Mesendoderm (in vitro differentiated cells): Measurements from ENCODE around the gene ARRDC5.

Experiments
- DNase-seq: peaks from one replicate; pipeline ENCODE4 v3.0.0; 2013
- H2AK5ac ChIP-seq: 2 replicates; pipeline ENCODE4 v1.6.1; 2013; ENCODE audit warnings: low read length, inconsistent platforms
- H2BK120ac ChIP-seq: 2 replicates; pipeline ENCODE4 v1.6.1; 2013; ENCODE audit warnings: low read depth, mild to moderate bottlenecking, low read length, moderate library complexity, mixed read lengths
- H2BK15ac ChIP-seq: replicated peaks from 2 replicates; pipeline ENCODE4 v1.6.1; 2013; ENCODE audit warnings: low read depth, mild to moderate bottlenecking, moderate library complexity
- H2BK5ac ChIP-seq: 2 replicates; pipeline ENCODE4 v1.6.1; 2013; ENCODE audit warnings: low read length, inconsistent platforms
- H3K18ac ChIP-seq: 2 replicates; pipeline ENCODE4 v1.6.1; 2013; ENCODE audit warnings: mild to moderate bottlenecking, low read length, mixed read lengths
- H3K23ac ChIP-seq: one replicate; pipeline ENCODE4 v1.6.1; 2013; ENCODE audit warnings: low read length
- H3K27ac ChIP-seq: 2 replicates; pipeline ENCODE4 v1.5.1; 2013; ENCODE audit warnings: low read depth, mild to moderate bottlenecking, inconsistent platforms, low read length, moderate library complexity
- H3K27me3 ChIP-seq: 2 replicates; pipeline ENCODE4 v1.6.1; 2013; ENCODE audit warnings: low read length, control low read depth, mild to moderate bottlenecking, inconsistent platforms; ENCODE audit not compliant: insufficient read depth, poor library complexity
- H3K36me3 ChIP-seq: 2 replicates; pipeline ENCODE4 v1.6.1; 2013; ENCODE audit warnings: low read length, inconsistent platforms; ENCODE audit not compliant: control insufficient read depth, insufficient read depth
- H3K4ac ChIP-seq: one replicate; pipeline ENCODE4 v1.6.1; 2013; ENCODE audit warnings: low read depth, mild to moderate bottlenecking, low read length, moderate library complexity
- H3K4me1 ChIP-seq: 2 replicates; pipeline ENCODE4 v1.6.1; 2013; ENCODE audit warnings: low read depth, low read length, inconsistent platforms; ENCODE audit not compliant: control insufficient read depth
- H3K4me2 ChIP-seq: 2 replicates; pipeline ENCODE4 v1.6.1; 2013; ENCODE audit warnings: low read length
- H3K4me3 ChIP-seq: 2 replicates; pipeline ENCODE4 v1.5.1; 2013; ENCODE audit warnings: mild to moderate bottlenecking, low read length
- H3K56ac ChIP-seq: one replicate; pipeline ENCODE4 v1.6.1; 2013; ENCODE audit warnings: low read length
- H3K79me1 ChIP-seq: 2 replicates; pipeline ENCODE4 v1.6.1; 2013; ENCODE audit warnings: low read length, inconsistent platforms
- H3K79me2 ChIP-seq: 2 replicates; pipeline ENCODE4 v1.6.1; 2013; ENCODE audit warnings: mild to moderate bottlenecking, low read length; ENCODE audit not compliant: control insufficient read depth, insufficient read depth
- H3K9ac ChIP-seq: 2 replicates; pipeline ENCODE4 v1.6.1; 2013; ENCODE audit warnings: low read length, inconsistent platforms
- H4K5ac ChIP-seq: one replicate; pipeline ENCODE4 v1.6.1; 2013; ENCODE audit warnings: low read length
- H4K8ac ChIP-seq: one replicate; pipeline ENCODE4 v1.6.1; 2013; ENCODE audit warnings: low read depth, mild to moderate bottlenecking, control low read depth, low read length, moderate library complexity
- WGBS: extraction: QIAGEN DNeasy Blood & Tissue Kit; methylation state at CpG from one replicate; pipeline ENCODE4 v1.1.7; 2013; ENCODE audit warnings: low lambda C conversion rate, missing lambda C conversion rate; ENCODE audit not compliant: insufficient coverage; ENCODE audit errors: extremely low coverage; 5-methylcytosine and 5-hydroxymethylcytosine counted together

ARRDC5 gene

DNA sequence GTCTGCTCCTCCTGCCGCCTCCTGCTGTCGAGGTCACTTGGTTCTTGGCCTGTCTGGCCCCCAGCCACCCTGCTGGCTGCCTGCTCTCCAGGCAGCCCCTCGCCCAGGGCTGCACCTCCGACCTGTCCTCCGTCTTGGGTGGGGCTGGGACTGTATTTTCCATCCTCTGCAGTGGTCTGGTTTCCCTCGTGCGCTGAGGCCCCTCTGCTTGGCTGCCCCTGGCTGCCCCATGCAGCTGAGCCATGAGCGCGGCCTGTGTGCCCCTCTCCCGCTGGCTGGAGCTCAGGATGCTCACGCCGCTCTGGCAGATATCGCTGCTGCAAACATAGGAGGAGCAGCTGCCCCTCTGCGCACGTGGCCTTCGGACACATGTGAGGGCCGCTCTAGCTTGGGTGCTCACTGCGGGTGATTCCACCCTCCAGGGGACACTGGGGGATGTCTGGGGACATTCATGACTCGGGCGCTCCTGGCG lies 20.6 kb upstream of the ARRDC5 start:
- Histone ChIP-seq H3K79me2 (peaks cover 40% of the 10 kb centered on the region), H3K4me3 (no peak overlapping the region), H3K9ac (no peak overlapping the region), H2AK5ac (no peak overlapping the region), H4K8ac (no peak overlapping the region), H3K27me3 (no peaks in the 10 kb centered on the region), H3K23ac (no peak overlapping the region), H3K4me2 (no peak overlapping the region), H3K36me3 (peaks cover 3% of the 10 kb centered on the region), H4K5ac (no peak overlapping the region), H3K79me1 (peaks cover 4% of the 10 kb centered on the region), H2BK120ac (no peak overlapping the region), H3K18ac (no peak overlapping the region), H3K27ac (no peak overlapping the region), H3K4me1 (no peaks in the 10 kb centered on the region), H2BK15ac (no peak overlapping the region), H3K56ac (no peak overlapping the region), H3K4ac (no peak overlapping the region), H2BK5ac (no peak overlapping the region)
- no CpG with 5 or more reads among the region's 21 CpGs for WGBS
- DNase-seq = no peak

DNA sequence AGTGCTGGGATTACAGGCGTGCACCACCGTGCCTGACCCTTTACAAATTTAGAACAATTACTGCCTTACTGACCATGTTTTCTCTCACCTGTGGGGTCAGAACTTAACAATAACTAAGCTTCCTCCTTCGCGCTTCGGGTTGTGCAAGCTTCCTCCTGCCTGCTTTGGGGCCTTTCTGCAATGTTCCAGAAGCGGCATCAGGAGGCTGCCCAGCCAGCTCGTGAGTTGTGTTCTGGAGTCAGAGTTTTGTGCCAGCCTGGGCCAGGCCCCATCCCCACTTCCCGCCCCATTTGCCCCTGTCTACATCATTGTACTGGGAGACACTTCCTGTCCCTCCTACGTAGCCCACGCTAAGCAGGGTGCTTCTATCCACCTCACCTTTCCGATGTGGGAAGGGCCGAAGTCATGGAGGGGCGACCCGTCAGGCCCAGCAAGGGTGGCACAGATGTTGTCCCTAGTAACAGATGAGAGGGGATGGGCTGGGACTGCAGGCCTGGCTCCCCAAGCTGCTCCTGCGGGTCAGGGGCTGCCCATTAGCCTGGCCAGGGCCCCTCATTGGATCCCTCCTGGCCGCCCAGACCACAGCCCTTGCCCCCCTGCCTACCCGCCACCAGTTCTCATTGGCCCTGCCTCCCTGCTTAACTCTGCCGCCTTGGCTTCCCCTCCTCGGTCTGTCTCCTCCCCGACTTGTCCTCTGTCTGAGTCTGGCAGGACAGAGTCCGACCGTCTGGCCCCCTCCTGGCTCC lies 20.0 kb upstream of the ARRDC5 start:
- no peak for DNase-seq
- Histone ChIP-seq H3K27ac (no peak overlapping the region), H3K9ac (no peak overlapping the region), H4K8ac (no peak overlapping the region), H3K79me2 (peaks cover 39% of the 10 kb centered on the region), H2BK15ac (no peak overlapping the region), H4K5ac (no peak overlapping the region), H3K36me3 (peaks cover 3% of the 10 kb centered on the region), H3K4me2 (no peak overlapping the region), H3K27me3 (no peaks in the 10 kb centered on the region), H3K56ac (no peak overlapping the region), H3K4me1 (no peaks in the 10 kb centered on the region), H3K4me3 (no peak overlapping the region), H3K4ac (no peak overlapping the region), H2BK5ac (no peak overlapping the region), H2AK5ac (no peak overlapping the region), H3K23ac (no peak overlapping the region), H3K79me1 (peaks cover 3% of the 10 kb centered on the region), H2BK120ac (no peak overlapping the region), H3K18ac (no peak overlapping the region)
- WGBS = no CpG with 5 or more reads among the region's 22 CpGs

DNA sequence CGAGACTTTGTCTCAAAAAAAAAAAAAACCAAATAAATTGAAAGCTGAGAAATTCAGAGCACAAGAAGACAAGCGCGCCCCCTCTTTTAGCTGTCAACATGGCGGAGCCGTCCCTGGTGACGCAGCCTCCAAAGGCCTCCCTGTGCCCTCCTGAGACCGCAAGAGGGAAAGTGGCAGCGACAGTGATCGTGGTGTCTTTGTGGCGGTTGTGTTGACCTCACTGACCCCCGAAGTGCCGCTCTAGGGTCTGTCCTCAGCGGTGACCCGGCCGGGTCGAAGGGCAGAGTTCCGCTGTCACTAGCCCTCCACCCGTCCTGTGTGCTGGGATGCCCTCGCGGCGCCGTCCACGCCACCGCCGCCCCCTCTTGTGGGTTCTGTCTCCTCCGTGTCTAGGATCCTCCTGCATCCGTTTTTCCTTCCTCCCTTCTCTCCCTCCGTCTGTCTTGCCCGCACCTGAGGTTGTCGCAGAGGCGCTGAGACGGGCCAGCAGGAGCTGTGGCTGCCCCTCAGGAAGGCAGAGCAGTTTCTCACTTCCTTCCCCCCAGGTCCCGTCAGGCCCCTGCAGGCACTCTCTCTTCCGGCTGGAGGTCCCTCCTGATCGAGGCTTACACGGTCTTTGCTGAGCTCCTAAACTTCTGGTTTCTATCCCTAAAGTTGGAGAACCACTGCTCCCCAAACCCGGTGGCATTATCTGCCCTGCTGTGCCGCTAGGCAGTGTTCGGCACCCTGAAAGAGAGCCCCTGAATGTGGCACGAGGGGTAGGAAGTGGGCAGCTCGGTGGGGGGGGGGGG lies 13.8 kb upstream of the ARRDC5 start:
- no peak for DNase-seq
- Histone ChIP-seq H3K4me3 (no peak overlapping the region), H3K4ac (no peak overlapping the region), H3K79me2 (peaks cover 55% of the 10 kb centered on the region), H3K23ac (no peak overlapping the region), H3K9ac (no peak overlapping the region), H2AK5ac (no peak overlapping the region), H3K4me1 (no peaks in the 10 kb centered on the region), H3K18ac (no peak overlapping the region), H3K79me1 (peaks cover 20% of the 10 kb centered on the region), H3K27me3 (no peaks in the 10 kb centered on the region), H4K8ac (no peak overlapping the region), H2BK15ac (no peak overlapping the region), H4K5ac (no peak overlapping the region), H3K56ac (no peak overlapping the region), H3K36me3 (peaks cover 6% of the 10 kb centered on the region), H3K4me2 (no peak overlapping the region), H2BK5ac (no peak overlapping the region), H2BK120ac (no peak overlapping the region), H3K27ac (no peak overlapping the region)
- WGBS = no CpG with 5 or more reads among the region's 41 CpGs

DNA sequence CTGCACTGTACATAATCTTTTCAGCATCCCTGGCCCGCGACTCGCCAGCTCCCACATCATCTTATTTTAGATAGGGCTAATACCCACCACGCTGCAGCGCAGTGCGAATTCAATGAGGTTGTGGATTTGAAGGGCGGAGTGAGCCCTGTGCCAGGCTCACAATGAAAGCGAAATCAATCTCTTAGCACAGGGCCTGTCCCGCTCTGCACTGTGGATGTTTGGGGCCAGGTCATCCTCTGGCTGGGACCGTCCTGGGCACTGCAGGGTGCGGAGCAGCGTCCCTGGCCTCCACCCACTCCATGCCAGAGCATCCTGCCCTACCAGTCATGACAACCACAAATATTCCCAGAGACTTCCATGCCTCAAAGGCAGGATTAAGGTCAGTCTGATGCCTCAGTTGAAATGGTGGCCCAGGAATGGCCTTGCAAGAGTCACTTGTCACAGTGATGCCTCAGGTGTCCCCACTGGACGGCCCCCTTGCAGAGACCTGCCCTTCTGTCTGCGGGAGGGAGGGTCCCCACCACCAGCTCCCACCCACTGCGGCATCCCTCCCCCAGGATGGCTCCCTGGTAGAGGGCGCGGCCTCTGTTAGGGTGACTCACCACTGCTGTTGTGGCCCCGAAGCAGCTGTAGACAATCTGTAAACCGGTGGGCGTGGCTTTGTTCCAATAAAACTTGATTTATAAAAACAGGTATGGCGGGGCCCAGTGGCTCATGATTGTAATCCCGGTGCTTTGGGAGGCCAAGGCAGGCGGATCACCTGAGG lies 12.2 kb upstream of the ARRDC5 start:
- H2AK5ac ChIP-seq = no peak overlapping the region
- H3K9ac ChIP-seq = no peak overlapping the region
- no peak overlapping the region for H3K23ac ChIP-seq
- H3K27ac ChIP-seq = no peak overlapping the region
- no peak overlapping the region for H2BK15ac ChIP-seq
- H3K36me3 ChIP-seq = peaks cover 4% of the 10 kb centered on the region
- H3K79me2 ChIP-seq = peaks cover 64% of the 10 kb centered on the region
- H3K4me1 ChIP-seq = no peaks in the 10 kb centered on the region
- no peaks in the 10 kb centered on the region for H3K27me3 ChIP-seq
- H3K56ac ChIP-seq = no peak overlapping the region
- no peak overlapping the region for H3K4ac ChIP-seq
- H3K18ac ChIP-seq = no peak overlapping the region
- peak; percentile 40 for DNase-seq
- H4K5ac ChIP-seq = no peak overlapping the region
- H4K8ac ChIP-seq = no peak overlapping the region
- no peak overlapping the region for H3K4me2 ChIP-seq
- peaks cover 27% of the 10 kb centered on the region for H3K79me1 ChIP-seq
- no CpG with 5 or more reads among the region's 23 CpGs for WGBS
- no peak overlapping the region for H3K4me3 ChIP-seq
- no peak overlapping the region for H2BK5ac ChIP-seq
- no peak overlapping the region for H2BK120ac ChIP-seq

- Histone ChIP-seq H3K27ac (no peak overlapping the region), H3K4me2 (no peak overlapping the region), H3K79me1 (peaks cover 27% of the 10 kb centered on the region), H2BK120ac (no peak overlapping the region), H3K4me3 (no peak overlapping the region), H3K4ac (no peak overlapping the region), H3K56ac (no peak overlapping the region), H2BK15ac (no peak overlapping the region), H3K23ac (no peak overlapping the region), H3K4me1 (no peaks in the 10 kb centered on the region), H4K8ac (no peak overlapping the region), H3K79me2 (peaks cover 62% of the 10 kb centered on the region), H2BK5ac (no peak overlapping the region), H3K27me3 (no peaks in the 10 kb centered on the region), H3K9ac (no peak overlapping the region), H3K18ac (no peak overlapping the region), H4K5ac (no peak overlapping the region), H3K36me3 (peaks cover 4% of the 10 kb centered on the region), H2AK5ac (no peak overlapping the region)
- peak; percentile 51 for DNase-seq
- WGBS = no CpG with 5 or more reads among the region's 24 CpGs
Measured at GRCh38 chr19:4913996-4914735, 11.5 kb upstream of the ARRDC5 start.
